ENCODE measurements around the gene ZSWIM6.
A peak's percentile ranks its signal among the peaks of the same experiment; 100 is the strongest.

The ZSWIM6 gene
- 19.9 to 29.9 (median 25.6) reads per million in 3 donors for total RNA-seq

DNA sequence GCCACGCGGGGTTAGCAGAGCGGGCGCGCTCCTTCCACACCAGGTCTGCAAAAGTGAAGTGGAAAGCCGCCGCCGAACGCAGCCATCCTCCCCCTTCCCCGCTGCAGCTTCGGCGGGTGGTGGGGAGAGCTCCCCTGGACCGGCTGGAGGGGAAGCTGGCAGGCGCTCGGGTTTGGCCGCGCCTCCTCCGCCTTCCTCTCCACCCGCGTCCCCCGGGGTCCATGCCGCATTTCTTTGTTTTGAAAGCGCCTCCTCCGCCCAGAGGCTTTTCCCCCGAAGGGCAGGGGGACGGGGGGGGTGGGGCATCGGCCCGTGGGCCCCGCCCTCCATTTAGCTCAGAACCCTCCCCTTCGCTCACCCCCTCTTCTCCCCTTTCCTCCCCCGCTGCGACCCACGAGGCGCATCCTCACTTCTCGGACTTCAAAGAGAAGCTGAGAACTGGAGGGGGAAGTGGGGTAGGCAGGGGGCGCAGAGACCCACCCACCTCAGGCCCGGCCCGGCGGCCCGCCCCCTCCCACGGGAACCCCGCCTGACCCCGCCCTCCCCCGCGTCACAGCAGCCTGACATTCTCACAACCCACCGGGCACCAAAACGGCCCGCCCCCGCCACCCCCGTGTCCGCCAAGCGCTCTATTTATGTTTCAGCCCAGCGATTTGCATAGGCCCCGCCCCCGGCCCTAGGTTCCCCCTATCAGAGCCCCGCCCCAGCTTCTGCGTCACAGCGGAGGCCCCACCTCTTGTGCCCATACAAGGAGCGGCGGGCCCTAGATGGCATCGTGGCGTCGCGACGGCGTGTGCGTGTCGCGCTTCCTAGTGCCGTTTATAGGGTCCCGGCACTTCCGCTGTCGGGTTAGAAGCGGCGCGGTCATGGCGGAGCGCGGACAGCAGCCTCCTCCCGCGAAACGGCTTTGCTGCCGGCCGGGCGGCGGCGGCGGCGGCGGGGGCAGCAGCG is at the start of gene ZSWIM6:
Gene ZSWIM6 (plus strand): TSS at position 852 of the 951 bp plus-strand sequence. CDS start 15 bp downstream, at position 867.
- H3K4me3 ChIP-seq (ENCODE audit: insufficient read depth, low read depth, low read length, poor library complexity, severe bottlenecking) = peak within 1 kb of the TSS; percentile 90
- peak within 1 kb of the TSS; percentile 93 for H3K27ac ChIP-seq (ENCODE audit: insufficient read depth, low read length, poor library complexity, severe bottlenecking)
- H3K9me3 ChIP-seq (ENCODE audit: control insufficient read depth, low read length) = no peaks in the 10 kb centered on the region
- peaks cover 5% of the 10 kb centered on the region for H3K27me3 ChIP-seq (replicated peaks; ENCODE audit: control insufficient read depth, insufficient read depth, low read length, poor library complexity, severe bottlenecking)
- peak; percentile 98 to 99 (median 99) for DNase-seq
- H3K4me1 ChIP-seq (ENCODE audit: control insufficient read depth, insufficient read depth, low read length, poor library complexity, severe bottlenecking) = peaks cover 13% of the 10 kb centered on the region
- no peaks in the 10 kb centered on the region for H3K36me3 ChIP-seq (ENCODE audit: control insufficient read depth, insufficient read depth, low read length)

DNA sequence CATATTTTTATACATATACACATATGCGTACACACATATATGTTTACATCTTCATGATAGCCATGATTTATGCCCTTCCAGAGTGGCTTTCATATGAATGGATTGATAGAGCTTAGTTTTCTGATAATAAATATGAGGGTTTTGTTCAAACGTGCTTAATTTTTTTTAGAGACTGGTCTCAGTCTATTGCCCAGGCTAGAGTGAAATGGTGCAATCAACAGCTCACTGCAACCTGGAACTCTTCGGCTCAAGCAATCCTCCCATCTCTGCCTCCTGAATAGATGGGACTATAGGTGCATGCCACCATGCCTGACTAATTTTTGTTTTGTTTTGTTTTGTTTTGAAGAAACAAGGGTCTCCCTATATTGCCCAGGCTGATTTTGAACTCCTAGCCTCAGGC is 48.6 kb upstream of the ZSWIM6 start:
- H3K9me3 ChIP-seq (ENCODE audit: control insufficient read depth, low read length) = no peaks in the 10 kb centered on the region
- no peaks in the 10 kb centered on the region for H3K27me3 ChIP-seq (replicated peaks; ENCODE audit: control insufficient read depth, insufficient read depth, low read length, poor library complexity, severe bottlenecking)
- no peaks in the 10 kb centered on the region for H3K36me3 ChIP-seq (ENCODE audit: control insufficient read depth, insufficient read depth, low read length)
- H3K4me1 ChIP-seq (ENCODE audit: control insufficient read depth, insufficient read depth, low read length, poor library complexity, severe bottlenecking) = no peaks in the 10 kb centered on the region
- DNase-seq = no peak
- no peak overlapping the region for H3K4me3 ChIP-seq (ENCODE audit: insufficient read depth, low read depth, low read length, poor library complexity, severe bottlenecking)
- no peak overlapping the region for H3K27ac ChIP-seq (ENCODE audit: insufficient read depth, low read length, poor library complexity, severe bottlenecking)

DNA sequence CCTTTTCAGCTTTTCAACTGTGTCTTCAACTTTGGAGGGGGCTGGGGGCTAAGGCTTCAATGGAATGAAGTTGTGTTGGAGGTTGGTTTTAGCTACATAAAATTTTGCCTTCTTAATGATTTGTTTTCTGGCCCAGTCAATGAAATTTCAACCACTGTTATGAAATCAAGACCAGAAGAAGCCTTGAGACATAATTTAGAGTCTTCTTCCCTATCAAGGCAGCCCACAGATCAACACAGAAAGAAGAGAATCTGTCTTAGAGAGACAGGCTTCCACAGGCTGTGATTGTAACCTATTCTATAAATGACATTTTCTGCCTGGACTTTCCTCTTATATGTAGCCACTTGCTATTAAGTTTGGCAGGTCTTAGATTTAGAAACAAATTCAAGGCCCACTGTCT is 46.5 kb upstream of the ZSWIM6 start:
- H3K9me3 ChIP-seq (ENCODE audit: control insufficient read depth, low read length) = no peaks in the 10 kb centered on the region
- H3K27me3 ChIP-seq (replicated peaks; ENCODE audit: control insufficient read depth, insufficient read depth, low read length, poor library complexity, severe bottlenecking) = no peaks in the 10 kb centered on the region
- H3K4me1 ChIP-seq (ENCODE audit: control insufficient read depth, insufficient read depth, low read length, poor library complexity, severe bottlenecking) = no peaks in the 10 kb centered on the region
- H3K4me3 ChIP-seq (ENCODE audit: insufficient read depth, low read depth, low read length, poor library complexity, severe bottlenecking) = no peak overlapping the region
- DNase-seq = no peak
- no peak overlapping the region for H3K27ac ChIP-seq (ENCODE audit: insufficient read depth, low read length, poor library complexity, severe bottlenecking)
- no peaks in the 10 kb centered on the region for H3K36me3 ChIP-seq (ENCODE audit: control insufficient read depth, insufficient read depth, low read length)

DNA sequence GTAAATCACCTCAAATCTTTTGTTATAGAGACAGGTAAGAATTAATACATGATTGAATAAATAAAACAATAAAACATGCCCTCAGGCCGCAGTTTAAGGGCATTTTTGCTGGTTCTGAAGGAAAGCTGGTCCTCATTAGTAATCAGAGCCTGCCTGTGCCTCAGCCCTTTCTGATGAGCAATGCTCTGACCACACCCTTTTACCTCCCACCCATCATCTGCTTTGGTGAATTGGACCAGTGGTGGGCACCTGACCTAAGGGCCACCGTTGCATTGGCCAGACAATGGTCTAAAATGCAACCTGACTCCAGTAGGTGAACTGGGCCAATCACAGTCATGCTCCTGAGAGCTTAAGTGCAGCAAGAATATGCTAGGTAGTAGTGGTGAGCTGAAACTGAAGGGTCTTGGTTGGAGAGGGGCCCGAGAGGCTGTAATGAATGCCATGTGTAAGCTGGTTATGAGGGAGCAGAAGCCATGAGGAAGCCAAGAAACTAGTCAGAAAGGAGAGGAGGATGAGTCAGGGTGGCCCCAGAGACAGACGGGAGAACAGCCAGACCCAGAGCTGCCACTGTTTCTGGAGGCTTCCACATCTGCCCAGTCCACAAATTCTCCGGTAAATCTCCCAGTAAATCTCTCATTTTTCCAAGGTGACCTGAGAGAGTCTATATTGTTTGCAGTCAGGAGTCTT is 45.5 kb upstream of the ZSWIM6 start:
- no peaks in the 10 kb centered on the region for H3K27me3 ChIP-seq (replicated peaks; ENCODE audit: control insufficient read depth, insufficient read depth, low read length, poor library complexity, severe bottlenecking)
- no peaks in the 10 kb centered on the region for H3K4me1 ChIP-seq (ENCODE audit: control insufficient read depth, insufficient read depth, low read length, poor library complexity, severe bottlenecking)
- no peak overlapping the region for H3K27ac ChIP-seq (ENCODE audit: insufficient read depth, low read length, poor library complexity, severe bottlenecking)
- no peak for DNase-seq
- no peak overlapping the region for H3K4me3 ChIP-seq (ENCODE audit: insufficient read depth, low read depth, low read length, poor library complexity, severe bottlenecking)
- no peaks in the 10 kb centered on the region for H3K36me3 ChIP-seq (ENCODE audit: control insufficient read depth, insufficient read depth, low read length)
- H3K9me3 ChIP-seq (ENCODE audit: control insufficient read depth, low read length) = no peaks in the 10 kb centered on the region

DNA sequence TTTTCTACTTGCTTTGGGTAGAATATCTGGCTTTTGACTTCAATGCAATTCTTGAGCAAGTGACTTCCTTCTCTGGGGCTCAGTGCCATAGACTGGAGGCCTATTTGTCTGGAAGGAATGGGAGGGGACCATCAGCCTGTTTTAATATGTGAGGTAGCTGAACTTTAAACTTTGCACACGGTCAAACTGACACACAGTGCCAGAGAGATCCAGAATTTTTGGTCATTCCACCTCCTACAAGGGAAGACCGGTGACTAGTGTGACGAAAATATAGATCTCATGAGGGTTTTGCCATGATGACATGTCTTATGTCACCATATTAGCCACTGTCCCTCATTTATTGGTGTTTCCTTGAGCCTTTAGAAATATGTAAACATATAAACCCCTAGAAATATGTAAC is 44.6 kb upstream of the ZSWIM6 start:
- Histone ChIP-seq H3K27me3 (replicated peaks; ENCODE audit: control insufficient read depth, insufficient read depth, low read length, poor library complexity, severe bottlenecking) (no peaks in the 10 kb centered on the region), H3K4me3 (ENCODE audit: insufficient read depth, low read depth, low read length, poor library complexity, severe bottlenecking) (no peak overlapping the region), H3K9me3 (ENCODE audit: control insufficient read depth, low read length) (no peaks in the 10 kb centered on the region), H3K4me1 (ENCODE audit: control insufficient read depth, insufficient read depth, low read length, poor library complexity, severe bottlenecking) (no peaks in the 10 kb centered on the region), H3K36me3 (ENCODE audit: control insufficient read depth, insufficient read depth, low read length) (no peaks in the 10 kb centered on the region), H3K27ac (ENCODE audit: insufficient read depth, low read length, poor library complexity, severe bottlenecking) (no peak overlapping the region)
- DNase-seq = no peak

DNA sequence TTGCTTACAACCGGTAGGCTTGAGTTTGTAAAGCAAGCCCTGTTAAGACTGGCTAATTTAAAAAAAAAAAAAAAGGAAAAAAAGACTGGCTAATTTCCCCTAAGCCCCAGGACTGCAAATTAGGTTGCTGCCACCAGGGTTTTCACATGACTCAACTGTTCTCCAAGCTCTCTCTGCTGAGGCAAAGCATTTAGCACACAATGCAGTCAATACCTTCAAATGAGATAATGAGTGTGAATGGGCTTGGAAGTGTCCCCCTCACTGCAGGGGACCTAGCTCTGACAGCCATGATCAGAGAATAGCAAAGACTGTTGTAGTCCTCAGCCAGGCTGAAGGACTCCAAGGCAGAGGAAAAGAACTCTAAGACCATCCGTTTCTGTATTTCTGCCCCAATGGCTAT is 42.8 kb upstream of the ZSWIM6 start:
- Histone ChIP-seq H3K4me3 (ENCODE audit: insufficient read depth, low read depth, low read length, poor library complexity, severe bottlenecking) (no peak overlapping the region), H3K27ac (ENCODE audit: insufficient read depth, low read length, poor library complexity, severe bottlenecking) (no peak overlapping the region), H3K36me3 (ENCODE audit: control insufficient read depth, insufficient read depth, low read length) (no peaks in the 10 kb centered on the region), H3K9me3 (ENCODE audit: control insufficient read depth, low read length) (no peaks in the 10 kb centered on the region), H3K27me3 (replicated peaks; ENCODE audit: control insufficient read depth, insufficient read depth, low read length, poor library complexity, severe bottlenecking) (no peaks in the 10 kb centered on the region), H3K4me1 (ENCODE audit: control insufficient read depth, insufficient read depth, low read length, poor library complexity, severe bottlenecking) (no peaks in the 10 kb centered on the region)
- no peak for DNase-seq

DNA sequence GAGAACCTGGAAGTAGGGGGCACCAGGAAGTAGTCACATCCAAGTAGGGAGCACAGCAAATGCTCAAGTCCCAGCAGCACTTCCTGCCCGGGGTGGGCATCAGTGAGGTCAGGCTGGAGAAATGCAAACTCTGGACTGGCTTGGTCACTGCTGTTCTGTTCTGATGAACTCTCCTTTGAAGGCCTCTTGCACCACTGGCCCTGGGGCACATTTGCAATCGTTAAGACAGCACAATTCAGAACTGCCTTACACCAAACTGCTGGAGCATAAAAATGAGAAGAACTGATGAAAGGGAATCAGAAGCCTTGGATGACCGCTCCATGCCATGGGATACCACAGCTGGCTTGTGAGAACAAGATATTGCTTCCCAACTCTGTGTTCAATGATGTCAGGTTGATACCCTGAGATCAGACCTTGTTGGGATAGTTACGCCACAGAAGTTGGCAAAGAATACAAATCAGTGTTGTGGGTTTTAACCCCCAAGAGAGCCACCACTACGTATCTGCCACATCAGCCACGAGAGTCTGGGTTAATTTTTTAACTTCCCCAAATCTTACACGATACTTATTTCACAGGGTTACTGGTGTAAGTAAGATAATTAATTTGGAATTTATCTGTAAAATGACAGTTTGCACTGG is 42.3 kb upstream of the ZSWIM6 start:
- no peaks in the 10 kb centered on the region for H3K9me3 ChIP-seq (ENCODE audit: control insufficient read depth, low read length)
- no peaks in the 10 kb centered on the region for H3K36me3 ChIP-seq (ENCODE audit: control insufficient read depth, insufficient read depth, low read length)
- no peak overlapping the region for H3K27ac ChIP-seq (ENCODE audit: insufficient read depth, low read length, poor library complexity, severe bottlenecking)
- no peak overlapping the region for H3K4me3 ChIP-seq (ENCODE audit: insufficient read depth, low read depth, low read length, poor library complexity, severe bottlenecking)
- DNase-seq = no peak
- no peaks in the 10 kb centered on the region for H3K27me3 ChIP-seq (replicated peaks; ENCODE audit: control insufficient read depth, insufficient read depth, low read length, poor library complexity, severe bottlenecking)
- H3K4me1 ChIP-seq (ENCODE audit: control insufficient read depth, insufficient read depth, low read length, poor library complexity, severe bottlenecking) = no peaks in the 10 kb centered on the region

DNA sequence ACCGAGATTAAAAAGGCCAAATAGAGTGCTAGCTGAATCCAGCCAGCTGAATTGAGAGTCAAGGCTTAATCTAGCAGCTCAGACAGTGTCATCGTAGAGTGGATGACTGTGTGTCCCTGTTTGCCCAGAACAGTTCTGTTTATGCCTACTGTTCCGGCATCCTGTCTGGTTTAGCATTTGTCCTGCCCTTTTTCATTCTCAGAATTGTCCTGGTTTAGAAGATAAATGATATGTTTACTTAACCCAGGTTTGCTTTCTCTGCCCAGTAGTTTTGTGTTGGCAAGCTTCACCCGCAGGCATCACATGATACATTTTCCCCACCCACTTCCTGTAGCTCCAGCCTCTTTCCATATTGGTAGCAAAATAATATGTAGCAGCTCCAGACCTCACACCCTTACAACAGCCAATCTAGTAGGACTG is 41.3 kb upstream of the ZSWIM6 start:
- no peak for DNase-seq
- Histone ChIP-seq H3K9me3 (ENCODE audit: control insufficient read depth, low read length) (no peaks in the 10 kb centered on the region), H3K27ac (ENCODE audit: insufficient read depth, low read length, poor library complexity, severe bottlenecking) (no peak overlapping the region)

DNA sequence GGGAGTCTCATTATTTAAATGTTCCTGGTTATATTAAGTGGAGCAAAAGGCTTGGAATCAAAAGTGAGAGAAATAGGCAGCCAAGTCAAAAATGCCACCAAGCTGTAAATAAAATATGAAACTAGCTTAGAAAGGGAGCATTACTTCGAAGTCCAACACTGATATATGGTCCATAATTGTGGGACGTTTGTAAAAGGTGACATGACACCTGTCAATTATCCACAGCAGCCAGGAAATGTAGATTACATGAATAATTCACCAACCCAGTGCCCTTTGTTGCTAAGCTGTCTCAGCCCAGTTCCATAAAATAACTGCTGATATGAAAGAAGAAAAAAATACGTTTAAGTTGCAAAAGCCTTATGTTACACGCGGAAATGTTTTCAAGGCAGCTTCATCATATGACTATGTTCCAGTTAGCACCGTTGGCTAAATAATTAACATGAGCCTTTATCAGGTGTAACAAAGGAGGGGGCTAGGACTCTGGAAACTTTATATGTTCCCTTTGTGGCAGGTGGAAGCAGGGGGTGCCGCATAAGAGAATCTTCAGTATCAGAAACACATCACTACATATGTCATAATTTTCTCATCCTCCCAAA is 39.9 kb upstream of the ZSWIM6 start:
- H3K9me3 ChIP-seq (ENCODE audit: control insufficient read depth, low read length) = no peaks in the 10 kb centered on the region
- H3K27me3 ChIP-seq (replicated peaks; ENCODE audit: control insufficient read depth, insufficient read depth, low read length, poor library complexity, severe bottlenecking) = no peaks in the 10 kb centered on the region
- no peak overlapping the region for H3K27ac ChIP-seq (ENCODE audit: insufficient read depth, low read length, poor library complexity, severe bottlenecking)
- no peak overlapping the region for H3K4me3 ChIP-seq (ENCODE audit: insufficient read depth, low read depth, low read length, poor library complexity, severe bottlenecking)
- no peaks in the 10 kb centered on the region for H3K4me1 ChIP-seq (ENCODE audit: control insufficient read depth, insufficient read depth, low read length, poor library complexity, severe bottlenecking)
- no peaks in the 10 kb centered on the region for H3K36me3 ChIP-seq (ENCODE audit: control insufficient read depth, insufficient read depth, low read length)
- DNase-seq = no peak

More for the DNA sequence above, 41.3 kb upstream of the ZSWIM6 start:
- Histone ChIP-seq H3K36me3 (ENCODE audit: control insufficient read depth, insufficient read depth, low read length) (no peaks in the 10 kb centered on the region), H3K4me1 (ENCODE audit: control insufficient read depth, insufficient read depth, low read length, poor library complexity, severe bottlenecking) (no peaks in the 10 kb centered on the region), H3K4me3 (ENCODE audit: insufficient read depth, low read depth, low read length, poor library complexity, severe bottlenecking) (no peak overlapping the region), H3K27me3 (replicated peaks; ENCODE audit: control insufficient read depth, insufficient read depth, low read length, poor library complexity, severe bottlenecking) (no peaks in the 10 kb centered on the region)
